SK-N-SH (cell line): ENCODE results near the gene GPANK1. TPM values are rescaled to one million over a fixed set of nuclear protein-coding genes. Genes with fewer than 3 reads are reported as not detected.

Source experiments
- CTCF ChIA-PET: fragments of 300-600, 350-600 bp; formaldehyde crosslinking; extraction: SDS; loops from one replicate; lab custom pipeline; 2021; lab: Yijun Ruan, JAX
- POLR2A ChIA-PET: fragments of 350-600 bp; sonication (Branson Sonifier 250); formaldehyde crosslinking; extraction: SDS; loops from one replicate; lab custom pipeline; 2020; ENCODE audit warnings: antibody characterized with exemption, inconsistent platforms; lab: Yijun Ruan, JAX
- DNase-seq: peaks from one replicate; pipeline ENCODE4 v3.0.0; 2012
- H2AFZ ChIP-seq: fragments of 200-600 bp; sonication (generic); 2 replicates; pipeline ENCODE4 v1.8.1; 2016; ENCODE audit warnings: antibody characterized with exemption, mild to moderate bottlenecking, low read depth
- H3F3A ChIP-seq: fragments of 200-600 bp; sonication (generic); replicated peaks from 2 replicates; pipeline ENCODE3; 2016; ENCODE audit warnings: antibody characterized with exemption, mild to moderate bottlenecking; ENCODE audit not compliant: insufficient read depth
- H3K27ac ChIP-seq, 2 experiments: fragments of 200-500 bp in 1 of 2; fragments of 200-600 bp in 1 of 2; sonication (Bioruptor generic) in 1 of 2; sonication (generic), shearing (Covaris generic) in 1 of 2; 2 replicates each; pipeline versions ENCODE4 v1.5.1 to v1.6.1; 2014 to 2016; ENCODE audit warnings: low read depth in 2 of 2, inconsistent platforms in 1 of 2, low read length in 1 of 2, mild to moderate bottlenecking in 1 of 2, mixed read lengths in 1 of 2
- H3K27me3 ChIP-seq: fragments of 200-600 bp; sonication (generic), shearing (Covaris generic); 2 replicates; pipeline ENCODE4 v1.6.1; 2016; ENCODE audit warnings: mixed run types; ENCODE audit not compliant: insufficient read depth
- H3K36me3 ChIP-seq, 2 experiments: fragments of 200-500 bp in 1 of 2; fragments of 200-600 bp in 1 of 2; sonication (Bioruptor generic) in 1 of 2; sonication (generic) in 1 of 2; replicated peaks in 1 of 2; 2 replicates each; pipeline versions ENCODE3 to v1.5.1; 2014 to 2016; ENCODE audit warnings: low read length in 1 of 2, mild to moderate bottlenecking in 1 of 2; ENCODE audit not compliant: insufficient read depth in 2 of 2, control insufficient read depth in 1 of 2
- H3K4me1 ChIP-seq, 2 experiments: fragments of 200-500 bp in 1 of 2; fragments of 200-600 bp in 1 of 2; sonication (Bioruptor generic) in 1 of 2; sonication (generic), shearing (Covaris generic) in 1 of 2; 2 replicates each; pipeline versions ENCODE4 v1.5.1 to v1.6.1; 2014 to 2016; ENCODE audit warnings: low read depth in 1 of 2, low read length in 1 of 2, mixed run types in 1 of 2; ENCODE audit not compliant: insufficient read depth in 2 of 2, control insufficient read depth in 1 of 2
- H3K4me2 ChIP-seq: fragments of 200-600 bp; sonication (generic), shearing (Covaris generic); 2 replicates; pipeline ENCODE4 v1.6.1; 2017; ENCODE audit warnings: mixed run types
- H3K4me3 ChIP-seq, 2 experiments: fragments of 200-500 bp in 1 of 2; fragments of 200-600 bp in 1 of 2; sonication (Bioruptor generic) in 1 of 2; sonication (generic), shearing (Covaris generic) in 1 of 2; 2 replicates each; pipeline versions ENCODE4 v1.5.1 to v1.8.1; 2014 to 2016; ENCODE audit warnings: low read depth in 2 of 2, inconsistent platforms in 1 of 2, low read length in 1 of 2, mild to moderate bottlenecking in 1 of 2, mixed read lengths in 1 of 2, moderate library complexity in 1 of 2
- H3K79me2 ChIP-seq: fragments of 200-600 bp; sonication (generic); 2 replicates; pipeline ENCODE4 v1.8.1; 2017; ENCODE audit warnings: mild to moderate bottlenecking; ENCODE audit not compliant: insufficient read depth
- H3K9ac ChIP-seq: fragments of 200-600 bp; sonication (generic); 2 replicates; pipeline ENCODE4 v1.6.1; 2017; ENCODE audit warnings: mixed run types
- H3K9me2 ChIP-seq: fragments of 200-600 bp; sonication (generic); 2 replicates; pipeline ENCODE4 v1.6.1; 2017; ENCODE audit warnings: mixed run types
- H3K9me3 ChIP-seq: fragments of 200-600 bp; sonication (generic); 2 replicates; pipeline ENCODE4 v1.6.1; 2017; ENCODE audit warnings: mixed run types, mild to moderate bottlenecking, moderate library complexity
- H4K20me1 ChIP-seq: fragments of 200-600 bp; sonication (generic); 2 replicates; pipeline ENCODE4 v1.6.1; 2017; ENCODE audit warnings: mild to moderate bottlenecking, mixed run types; ENCODE audit not compliant: insufficient read depth
- CHD2 ChIP-seq: fragments of 150-350 bp; IDR thresholded peaks from 2 replicates; pipeline ENCODE4 v1.6.1; 2018; ENCODE audit warnings: low read length; ENCODE audit not compliant: partially characterized antibody
- CTCF ChIP-seq: fragments of 200-600 bp; sonication (generic); IDR thresholded peaks from 2 replicates; pipeline ENCODE4 v1.6.1; 2017; ENCODE audit warnings: antibody characterized with exemption, mild to moderate bottlenecking, moderate library complexity
- EP300 ChIP-seq, 2 experiments: IDR thresholded peaks; 2 replicates each; pipeline versions ENCODE4 v1.4.0 to v1.6.1; 2012; ENCODE audit warnings: borderline replicate concordance in 1 of 2, low read depth in 1 of 2, low read length in 1 of 2
- EZH2phosphoT487 ChIP-seq: fragments of 200-600 bp; sonication (generic); IDR thresholded peaks from 2 replicates; pipeline ENCODE4 v1.6.1; 2017; ENCODE audit warnings: low read depth, mixed run types, mild to moderate bottlenecking, antibody characterized with exemption, moderate library complexity, borderline replicate concordance
- GATA2 ChIP-seq: sonication (generic); formaldehyde crosslinking; IDR thresholded peaks from 2 replicates; pipeline ENCODE4 v1.5.0; 2020; ENCODE audit warnings: mild to moderate bottlenecking, missing genetic modification reagents
- JUND ChIP-seq: IDR thresholded peaks from 2 replicates; pipeline ENCODE4 v1.4.0; 2012
- MAX ChIP-seq: IDR thresholded peaks from 2 replicates; pipeline ENCODE4 v1.4.0; 2012; ENCODE audit warnings: low read depth
- RCOR1 ChIP-seq: fragments of 150-350 bp; IDR thresholded peaks from 2 replicates; pipeline ENCODE4 v1.6.1; 2017; ENCODE audit warnings: antibody characterized with exemption, low read length
- RFX5 ChIP-seq: IDR thresholded peaks from 2 replicates; pipeline ENCODE4 v1.6.1; 2012; ENCODE audit warnings: mild to moderate bottlenecking, improper control_type of control experiment, low read length
- SIN3A ChIP-seq: IDR thresholded peaks from 2 replicates; pipeline ENCODE4 v1.6.1; 2012; ENCODE audit warnings: low read depth, mild to moderate bottlenecking, low read length, moderate library complexity, borderline replicate concordance
- TAF1 ChIP-seq: IDR thresholded peaks from 2 replicates; pipeline ENCODE4 v1.6.1; 2012; ENCODE audit warnings: low read depth, mild to moderate bottlenecking, low read length, moderate library complexity, borderline replicate concordance
- TEAD4 ChIP-seq: IDR thresholded peaks from 2 replicates; pipeline ENCODE4 v1.4.0; 2012; ENCODE audit warnings: mild to moderate bottlenecking, borderline replicate concordance; ENCODE audit not compliant: insufficient read depth
- USF2 ChIP-seq: fragments of 150-350 bp; IDR thresholded peaks from 2 replicates; pipeline ENCODE4 v1.6.1; 2017; ENCODE audit warnings: antibody characterized with exemption, low read length, low read depth, borderline replicate concordance
- YY1 ChIP-seq: IDR thresholded peaks from 2 replicates; pipeline ENCODE4 v1.4.0; 2012; ENCODE audit warnings: low read depth, mild to moderate bottlenecking
- whole genome bisulfite sequencing: methylation state at CpG from one replicate; pipeline ENCODE4 v1.1.6; 2017; ENCODE audit warnings: low lambda C conversion rate; 5-methylcytosine and 5-hydroxymethylcytosine counted together
- polyA plus RNA-seq, 3 experiments: library from polyadenylated mRNA; depleted of rRNA; stranded (reverse); fragments of >200 nt; gene quantifications; 2 replicates each; pipeline ENCODE4 v1.2.3, GENCODE V29; 2012
- TF ChIP-seq, protein P1 (sequence below): IDR thresholded peaks from 2 replicates; pipeline ENCODE4 v1.4.0; 2012; ENCODE audit warnings: low read depth, borderline replicate concordance
- TF ChIP-seq, protein P2 (sequence below): fragments of 150-350 bp; IDR thresholded peaks from 2 replicates; pipeline ENCODE4 v1.6.1; 2016; ENCODE audit warnings: mild to moderate bottlenecking, low read depth, low read length

The GPANK1 gene
- polyA plus RNA-seq, 1 of the 3 experiments (the other 2 are of a cell fraction), result 19.1 TPM

DNA sequence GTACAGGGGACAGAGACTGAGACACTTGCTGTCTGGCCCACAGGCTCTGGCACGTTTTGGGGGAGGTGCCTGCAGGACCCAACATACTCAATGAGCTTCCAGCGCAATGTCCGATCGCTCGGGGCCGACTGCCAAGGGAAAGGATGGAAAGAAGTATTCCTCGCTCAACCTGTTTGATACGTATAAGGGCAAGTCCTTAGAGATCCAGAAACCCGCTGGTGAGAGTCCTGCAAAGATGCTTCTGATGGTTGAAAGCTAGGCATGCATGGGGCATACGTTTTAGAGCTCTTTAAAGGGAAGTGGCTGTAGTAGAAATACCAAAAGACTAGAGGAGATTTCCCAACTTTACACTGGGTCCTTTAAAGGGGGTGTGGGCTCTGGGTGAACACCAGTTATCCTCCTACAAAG, 42.1 kb downstream of the GPANK1 start:
- Histone ChIP-seq H3K9ac (peak overlapping the region; percentile 99; the same call in 1 of the 2 replicates), H4K20me1 (peaks cover 28% of the 10 kb centered on the region), H2AFZ (no peak overlapping the region), H3K9me2 (no peaks in the 10 kb centered on the region), H3K4me2 (peak overlapping the region; percentile 97), H3F3A (peaks cover 16% of the 10 kb centered on the region), H3K36me3 (peaks cover 52 to 62% of the 10 kb centered on the region in 2 experiments), H3K27me3 (no peaks in the 10 kb centered on the region), H3K27ac (no peak overlapping the region), H3K9me3 (no peaks in the 10 kb centered on the region), H3K79me2 (peaks cover 65% of the 10 kb centered on the region), H3K4me1 (peaks cover 10 to 11% of the 10 kb centered on the region in 2 experiments), H3K4me3 (peak overlapping the region; percentile 87 to 98; a peak in 3 of 4 replicates)
- ChIA-PET CTCF (interaction anchor here (0.9 to 2.1 kb wide), 7 partner anchors 14 to 425 kb away, joined by 3 to 11 read pairs (median 3); partner anchors contain the start of gene ATP6V1G2), POLR2A (interaction anchor here (0.8 to 4.0 kb wide), 5 partner anchors 11 to 205 kb away, joined by 3 to 18 read pairs (median 6); partner anchors contain the start of genes BAG6, DDX39B and HSPA1B)
- TF ChIP-seq RCOR1, result no peak
- TF ChIP-seq USF2, result no peak
- TF ChIP-seq, protein P1, sequence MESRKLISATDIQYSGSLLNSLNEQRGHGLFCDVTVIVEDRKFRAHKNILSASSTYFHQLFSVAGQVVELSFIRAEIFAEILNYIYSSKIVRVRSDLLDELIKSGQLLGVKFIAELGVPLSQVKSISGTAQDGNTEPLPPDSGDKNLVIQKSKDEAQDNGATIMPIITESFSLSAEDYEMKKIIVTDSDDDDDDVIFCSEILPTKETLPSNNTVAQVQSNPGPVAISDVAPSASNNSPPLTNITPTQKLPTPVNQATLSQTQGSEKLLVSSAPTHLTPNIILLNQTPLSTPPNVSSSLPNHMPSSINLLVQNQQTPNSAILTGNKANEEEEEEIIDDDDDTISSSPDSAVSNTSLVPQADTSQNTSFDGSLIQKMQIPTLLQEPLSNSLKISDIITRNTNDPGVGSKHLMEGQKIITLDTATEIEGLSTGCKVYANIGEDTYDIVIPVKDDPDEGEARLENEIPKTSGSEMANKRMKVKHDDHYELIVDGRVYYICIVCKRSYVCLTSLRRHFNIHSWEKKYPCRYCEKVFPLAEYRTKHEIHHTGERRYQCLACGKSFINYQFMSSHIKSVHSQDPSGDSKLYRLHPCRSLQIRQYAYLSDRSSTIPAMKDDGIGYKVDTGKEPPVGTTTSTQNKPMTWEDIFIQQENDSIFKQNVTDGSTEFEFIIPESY, result no peak
- no peak for TF ChIP-seq CHD2
- TF ChIP-seq TAF1, result no peak
- TF ChIP-seq TEAD4, result no peak
- no peak for TF ChIP-seq YY1
- no peak for TF ChIP-seq CTCF
- TF ChIP-seq MAX, result no peak
- no peak for TF ChIP-seq GATA2 (CRISPR knock-in tag)
- TF ChIP-seq EP300 (IDR thresholded peaks at IDR 0.05; ENCODE audit: borderline replicate concordance in 1 of 2, low read depth in 1 of 2, low read length in 1 of 2), result no peak
- no peak for TF ChIP-seq RFX5
- TF ChIP-seq, protein P2, sequence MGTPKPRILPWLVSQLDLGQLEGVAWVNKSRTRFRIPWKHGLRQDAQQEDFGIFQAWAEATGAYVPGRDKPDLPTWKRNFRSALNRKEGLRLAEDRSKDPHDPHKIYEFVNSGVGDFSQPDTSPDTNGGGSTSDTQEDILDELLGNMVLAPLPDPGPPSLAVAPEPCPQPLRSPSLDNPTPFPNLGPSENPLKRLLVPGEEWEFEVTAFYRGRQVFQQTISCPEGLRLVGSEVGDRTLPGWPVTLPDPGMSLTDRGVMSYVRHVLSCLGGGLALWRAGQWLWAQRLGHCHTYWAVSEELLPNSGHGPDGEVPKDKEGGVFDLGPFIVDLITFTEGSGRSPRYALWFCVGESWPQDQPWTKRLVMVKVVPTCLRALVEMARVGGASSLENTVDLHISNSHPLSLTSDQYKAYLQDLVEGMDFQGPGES, result no peak
- TF ChIP-seq SIN3A, result no peak
- no peak for TF ChIP-seq EZH2phosphoT487
- no peak for TF ChIP-seq JUND
- WGBS, result 92% methylated on average over 10 of the region's 10 CpGs
- peak; percentile 10 for DNase-seq
